Measurements from ENCODE around the gene SAMD5. TPM values are rescaled to one million over a fixed set of nuclear protein-coding genes. Genes with fewer than 3 reads are reported as not detected.

Gene SAMD5
- total and polyA plus RNA-seq, 10 donors: 0.15 to 5.0 (median 1.7) TPM

GRCh38 chr6:147467886-147468285, 40.6 kb upstream of the SAMD5 start:
- Histone ChIP-seq H3K36me3 (no peaks in the 10 kb centered on the region), H3K4me1 (no peaks in the 10 kb centered on the region), H3K27ac (no peak overlapping the region), H3K9me3 (peaks cover 0 to 6% (median under 1%) of the 10 kb centered on the region in 8 donors), H3K4me3 (no peak overlapping the region), H3K27me3 (replicated peaks in 1 of 7) (peaks cover 0 to 8% (median 0%) of the 10 kb centered on the region in 7 donors)
- DNase-seq: no peak
- 33 to 40% (median 36%) methylated on average over 2 of the region's 2 CpGs for WGBS, 5 donors
- no peak for TF ChIP-seq POLR2AphosphoS5 (IDR thresholded peaks at IDR 0.05)
- no peak for TF ChIP-seq CTCF (IDR thresholded peaks at IDR 0.05 in 8 of 11, conservative IDR thresholded peaks at IDR 0.05 in 3 of 11)
- no peak for TF ChIP-seq POLR2A (IDR thresholded peaks at IDR 0.05)
- intact Hi-C loops (cut with DNase I; ENCODE audit: low total_unique reads): no loop called here

GRCh38 chr6:147468634-147469033, 39.9 kb upstream of the SAMD5 start:
- Histone ChIP-seq H3K9me3 (peaks cover 0 to 13% (median 8%) of the 10 kb centered on the region in 8 donors), H3K4me1 (no peaks in the 10 kb centered on the region), H3K27me3 (replicated peaks in 1 of 7) (peaks cover 0 to 8% (median 0%) of the 10 kb centered on the region in 7 donors), H3K27ac (no peak overlapping the region), H3K36me3 (no peaks in the 10 kb centered on the region), H3K4me3 (no peak overlapping the region)
- DNase-seq: no peak
- intact Hi-C loops (cut with DNase I; ENCODE audit: low total_unique reads): no loop called here
- no peak for TF ChIP-seq POLR2A (IDR thresholded peaks at IDR 0.05)
- TF ChIP-seq POLR2AphosphoS5 (IDR thresholded peaks at IDR 0.05): no peak
- TF ChIP-seq CTCF (IDR thresholded peaks at IDR 0.05 in 8 of 11, conservative IDR thresholded peaks at IDR 0.05 in 3 of 11): no peak
- 60 to 71% (median 67%) methylated on average over 2 of the region's 2 CpGs for WGBS, 5 donors

GRCh38 chr6:147479857-147480256, 28.6 kb upstream of the SAMD5 start:
- Histone ChIP-seq H3K4me1 (peaks cover 0 to 6% (median 0%) of the 10 kb centered on the region in 6 donors), H3K27ac (no peak overlapping the region), H3K36me3 (no peaks in the 10 kb centered on the region), H3K4me3 (no peak overlapping the region), H3K27me3 (replicated peaks in 1 of 7) (no peaks in the 10 kb centered on the region), H3K9me3 (peaks cover 0 to 8% (median 0%) of the 10 kb centered on the region in 8 donors)
- DNase-seq: no peak
- intact Hi-C loops (cut with DNase I; ENCODE audit: low total_unique reads): no loop called here
- 70 to 92% (median 84%) methylated on average over 2 of the region's 2 CpGs for WGBS, 5 donors
- TF ChIP-seq POLR2AphosphoS5 (IDR thresholded peaks at IDR 0.05) (no peak), CTCF (IDR thresholded peaks at IDR 0.05 in 8 of 11, conservative IDR thresholded peaks at IDR 0.05 in 3 of 11) (no peak), POLR2A (IDR thresholded peaks at IDR 0.05) (no peak)

- Histone ChIP-seq H3K4me3 (no peak overlapping the region), H3K27ac (no peak overlapping the region), H3K9me3 (peaks cover 0 to 5% (median 0%) of the 10 kb centered on the region in 8 donors), H3K27me3 (replicated peaks in 1 of 7) (no peaks in the 10 kb centered on the region), H3K4me1 (no peaks in the 10 kb centered on the region), H3K36me3 (no peaks in the 10 kb centered on the region)
- intact Hi-C loops (cut with DNase I; ENCODE audit: low total_unique reads): no loop called here
- DNase-seq: no peak
- TF ChIP-seq POLR2A (IDR thresholded peaks at IDR 0.05): no peak
- TF ChIP-seq CTCF (IDR thresholded peaks at IDR 0.05 in 8 of 11, conservative IDR thresholded peaks at IDR 0.05 in 3 of 11): no peak
- TF ChIP-seq POLR2AphosphoS5 (IDR thresholded peaks at IDR 0.05): no peak
Measured at GRCh38 chr6:147486683-147487082, 21.8 kb upstream of the SAMD5 start.
